Amniotic stem cell (primary cell): ENCODE measurements around the gene USHBP1.

Source experiments
- DNase-seq: peaks from one replicate; lab custom pipeline; 2025; lab: John Stamatoyannopoulos, UW

The USHBP1 gene

GRCh38 chr19:17262557-17262956, 2.0 kb downstream of the USHBP1 start:
- DNase-seq = no peak

GRCh38 chr19:17260842-17261325, 3.7 kb downstream of the USHBP1 start:
- DNase-seq = no peak

- no peak for DNase-seq
Observed at GRCh38 chr19:17259934-17260333, 4.6 kb downstream of the USHBP1 start.

- no peak for DNase-seq
Observed at GRCh38 chr19:17259118-17259780, 5.3 kb downstream of the USHBP1 start.

- no peak for DNase-seq
Observed at GRCh38 chr19:17256130-17256529, 8.4 kb downstream of the USHBP1 start.

GRCh38 chr19:17255150-17255621, 9.4 kb downstream of the USHBP1 start:
- no peak for DNase-seq

- no peak for DNase-seq
Observed at GRCh38 chr19:17254636-17255035, 9.9 kb downstream of the USHBP1 start.

GRCh38 chr19:17249887-17250548, 14.5 kb downstream of the USHBP1 start:
- no peak for DNase-seq

- no peak for DNase-seq
Observed at GRCh38 chr19:17248011-17248776, 16.4 kb downstream of the USHBP1 start.

GRCh38 chr19:17246681-17247425, 17.7 kb downstream of the USHBP1 start:
- DNase-seq = no peak

- DNase-seq = no peak
Observed at GRCh38 chr19:17245535-17245984, 19.0 kb downstream of the USHBP1 start, which contains the start of gene NR2F6. Gene NR2F6 (minus strand): TSS chr19:17245919. CDS start chr19:17245220, 699 bp downstream.

- no peak for DNase-seq
Observed at GRCh38 chr19:17244618-17245534, 19.7 kb downstream of the USHBP1 start.

- no peak for DNase-seq
Observed at GRCh38 chr19:17243830-17244617, 20.5 kb downstream of the USHBP1 start.

GRCh38 chr19:17243211-17243829, 21.2 kb downstream of the USHBP1 start:
- DNase-seq = no peak

- DNase-seq = no peak
Observed at GRCh38 chr19:17242431-17243208, 21.9 kb downstream of the USHBP1 start.

- no peak for DNase-seq
Observed at GRCh38 chr19:17240826-17241399, 23.6 kb downstream of the USHBP1 start.

GRCh38 chr19:17240062-17240752, 24.3 kb downstream of the USHBP1 start:
- no peak for DNase-seq
